Measurements from ENCODE around the gene AMBRA1.

GRCh38 chr11:46451759-46452158 lies 142.1 kb downstream of the AMBRA1 start:
- TF ChIP-seq EP300 (IDR thresholded peaks at IDR 0.05; ENCODE audit: borderline replicate concordance) (no peak), YY1 (IDR thresholded peaks at IDR 0.05; ENCODE audit: low read depth) (no peak), USF1 (IDR thresholded peaks at IDR 0.05) (no peak), TAF1 (IDR thresholded peaks at IDR 0.05; ENCODE audit: low read depth) (no peak)

Data from Ishikawa (cell line).